Endometrial microvascular endothelial cells (primary cell): ENCODE data around the gene MET. TPM values are rescaled to one million over a fixed set of nuclear protein-coding genes. Genes with fewer than 3 reads are reported as not detected.
"Not testable (repeated sequence)": the region's sequence is repeated elsewhere in the genome, so short reads cannot be mapped to it uniquely, and the experiment has no call there.

Source experiments
- in situ Hi-C: cut with HindIII; loops from 2 replicates; pipeline ENCODE4 v1.10.0; 2017; ENCODE audit warnings: low sequenced_read_pairs, low pct_unique_long_range_greater_than_20kb; ENCODE audit errors: inconsistent ontology term
- total RNA-seq: library from RNA; depleted of rRNA; stranded (reverse); fragments of >200 nt; gene quantifications from one replicate; pipeline ENCODE4 v1.2.3, GENCODE V29; 2015; ENCODE audit errors: inconsistent ontology term

Gene MET
- total RNA-seq, 1 donor from 2014 or later, result 32.7 TPM

- in situ Hi-C loops, result no loop called here
Measured at GRCh38 chr7:116715077-116715476, 43.1 kb downstream of the MET start.

GRCh38 chr7:116717137-116717536 is 45.1 kb downstream of the MET start:
- in situ Hi-C loops, result no loop called here

DNA sequence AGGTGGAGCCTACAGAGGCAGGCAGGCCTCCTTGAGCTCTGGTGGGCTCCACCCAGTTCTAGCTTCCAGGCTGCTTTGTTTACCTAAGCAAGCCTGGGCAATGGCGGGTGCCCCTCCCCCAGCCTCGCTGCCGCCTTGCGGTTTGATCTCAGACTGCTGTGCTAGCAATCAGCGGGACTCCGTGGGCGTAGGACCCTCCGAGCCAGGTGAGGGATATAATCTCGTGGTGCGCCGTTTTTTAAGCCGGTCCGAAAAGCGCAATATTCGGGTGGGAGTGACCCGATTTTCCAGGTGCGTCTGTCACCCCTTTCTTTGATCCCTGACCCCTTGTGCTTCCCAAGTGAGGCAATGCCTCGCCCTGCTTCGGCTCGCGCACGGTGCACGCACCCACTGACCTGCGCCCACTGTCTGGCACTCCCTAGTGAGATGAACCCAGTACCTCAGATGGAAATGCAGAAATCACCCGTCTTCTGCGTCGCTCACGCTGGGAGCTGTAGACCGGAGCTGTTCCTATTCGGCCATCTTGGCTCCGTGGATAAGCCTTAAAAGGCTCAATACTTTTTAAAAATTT is 52.0 kb downstream of the MET start:
- in situ Hi-C loops, result not testable (repeated sequence)

DNA sequence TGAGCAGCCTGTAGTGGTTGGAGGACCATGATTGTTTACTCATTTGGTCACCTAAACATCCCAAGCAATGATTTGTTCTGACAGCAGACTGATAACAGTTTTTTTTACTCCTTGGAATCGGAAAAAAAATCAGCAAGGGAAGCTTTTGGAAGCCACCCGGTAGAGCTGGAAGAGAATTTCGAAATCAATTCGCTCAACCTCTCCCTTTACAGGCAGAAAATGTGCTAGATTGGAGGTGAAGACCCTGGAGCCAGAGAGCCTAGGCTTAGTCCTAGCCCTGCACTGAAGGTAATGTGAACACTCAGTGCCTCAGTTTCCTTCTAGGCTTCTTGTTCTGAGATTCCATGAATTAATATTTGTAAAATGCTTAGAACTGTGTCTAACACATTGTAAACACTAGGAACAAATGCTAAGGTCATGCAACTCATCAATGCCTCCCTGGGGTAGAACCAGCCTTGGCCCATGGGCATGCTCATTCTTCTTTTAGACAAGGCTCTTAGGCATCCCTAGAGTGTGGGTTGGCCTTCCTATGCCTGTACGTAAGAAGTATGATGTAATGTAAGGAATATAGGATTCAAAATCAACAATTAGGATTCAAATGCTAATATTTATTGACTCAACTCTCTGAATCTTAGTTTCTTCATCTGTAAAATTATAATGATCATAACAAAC is 52.7 kb downstream of the MET start:
- in situ Hi-C loops, result no loop called here

- in situ Hi-C loops, result no loop called here
Measured at GRCh38 chr7:116726149-116726548, 54.2 kb downstream of the MET start.

- in situ Hi-C loops, result no loop called here
Measured at GRCh38 chr7:116726713-116727431, 54.9 kb downstream of the MET start.

- in situ Hi-C loops, result no loop called here
Measured at GRCh38 chr7:116727432-116728009, 55.5 kb downstream of the MET start.

DNA sequence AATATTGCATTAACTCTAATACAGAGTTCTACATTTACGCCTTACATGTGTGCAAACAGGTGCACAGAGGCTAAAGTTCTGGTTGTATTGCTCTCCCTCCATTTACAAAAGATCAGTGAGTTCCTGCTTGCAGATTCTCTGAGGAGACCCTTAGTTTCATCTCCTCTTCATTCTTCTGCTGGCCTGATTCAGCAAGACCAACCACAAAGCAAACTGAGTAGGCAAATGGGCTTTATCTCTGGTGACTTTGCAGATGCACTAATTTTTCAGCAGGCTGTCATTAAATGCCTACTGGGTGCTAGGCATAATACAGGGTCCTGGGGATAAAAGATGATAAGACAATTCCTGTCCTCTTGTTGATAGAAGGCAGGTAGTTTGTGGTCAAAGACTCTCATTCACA is 56.4 kb downstream of the MET start:
- in situ Hi-C loops, result no loop called here

GRCh38 chr7:116730097-116731022 is 58.4 kb downstream of the MET start:
- in situ Hi-C loops, result no loop called here

- in situ Hi-C loops, result no loop called here
Measured at GRCh38 chr7:116731023-116731395, 59.0 kb downstream of the MET start.

GRCh38 chr7:116731445-116732335 is 59.7 kb downstream of the MET start:
- in situ Hi-C loops, result no loop called here

- in situ Hi-C loops, result no loop called here
Measured at GRCh38 chr7:116732788-116733694, 61.0 kb downstream of the MET start.

- in situ Hi-C loops, result no loop called here
Measured at GRCh38 chr7:116733924-116734580, 62.1 kb downstream of the MET start.

DNA sequence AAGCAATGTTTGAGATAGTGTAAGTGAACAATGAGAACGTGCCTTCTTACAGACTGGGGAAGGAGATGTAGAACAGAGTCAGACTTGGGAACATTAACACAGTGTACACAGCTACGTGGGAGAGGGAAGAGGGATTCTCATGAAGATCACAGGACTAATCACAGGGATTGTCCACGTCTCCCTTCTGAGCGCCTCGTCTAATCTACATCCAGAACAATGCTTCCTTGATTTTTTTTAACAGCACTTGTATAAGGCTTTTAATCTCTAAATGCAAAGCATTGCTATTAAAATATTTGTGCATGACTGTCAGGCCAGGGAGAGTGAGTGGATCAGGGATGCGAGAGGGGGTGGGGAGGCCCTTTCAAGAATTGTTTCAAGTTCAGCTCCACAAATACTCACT is 62.7 kb downstream of the MET start:
- in situ Hi-C loops, result no loop called here

- in situ Hi-C loops, result no loop called here
Measured at GRCh38 chr7:116736927-116737715, 65.1 kb downstream of the MET start.

GRCh38 chr7:116738378-116738777 is 66.4 kb downstream of the MET start:
- in situ Hi-C loops, result no loop called here
